Astrocyte (in vitro differentiated cells and primary cell): ENCODE data around the gene TTC22.

Experiments used
- EZH2 ChIP-seq: IDR thresholded peaks from 2 replicates; pipeline ENCODE4 v1.6.1; 2012; ENCODE audit warnings: mild to moderate bottlenecking, low read length, inconsistent platforms; ENCODE audit not compliant: insufficient read depth
- TF ChIP-seq, protein P1 (sequence below): IDR thresholded peaks from 2 replicates; pipeline ENCODE4 v1.5.1; 2011; ENCODE audit warnings: low read depth, mild to moderate bottlenecking, inconsistent platforms, low read length, moderate library complexity; ENCODE audit not compliant: insufficient read depth

DNA sequence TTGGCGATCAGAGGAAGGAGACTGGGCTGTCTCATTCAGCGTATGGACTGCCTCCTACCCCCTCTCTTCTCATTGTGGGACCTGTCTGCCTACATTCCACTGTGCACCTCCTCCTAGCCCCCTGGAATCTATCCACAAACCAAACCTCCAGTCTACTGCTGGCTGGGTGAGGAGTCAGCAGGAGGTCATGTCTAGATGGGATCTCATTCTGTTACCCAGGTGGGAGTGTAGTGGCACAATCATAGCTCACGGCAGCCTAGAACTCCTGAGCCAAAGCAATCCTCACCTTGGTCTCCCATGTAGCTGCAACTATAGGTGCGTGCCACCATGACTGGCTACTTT is 18.0 kb upstream of the TTC22 start:
- TF ChIP-seq, protein P1, sequence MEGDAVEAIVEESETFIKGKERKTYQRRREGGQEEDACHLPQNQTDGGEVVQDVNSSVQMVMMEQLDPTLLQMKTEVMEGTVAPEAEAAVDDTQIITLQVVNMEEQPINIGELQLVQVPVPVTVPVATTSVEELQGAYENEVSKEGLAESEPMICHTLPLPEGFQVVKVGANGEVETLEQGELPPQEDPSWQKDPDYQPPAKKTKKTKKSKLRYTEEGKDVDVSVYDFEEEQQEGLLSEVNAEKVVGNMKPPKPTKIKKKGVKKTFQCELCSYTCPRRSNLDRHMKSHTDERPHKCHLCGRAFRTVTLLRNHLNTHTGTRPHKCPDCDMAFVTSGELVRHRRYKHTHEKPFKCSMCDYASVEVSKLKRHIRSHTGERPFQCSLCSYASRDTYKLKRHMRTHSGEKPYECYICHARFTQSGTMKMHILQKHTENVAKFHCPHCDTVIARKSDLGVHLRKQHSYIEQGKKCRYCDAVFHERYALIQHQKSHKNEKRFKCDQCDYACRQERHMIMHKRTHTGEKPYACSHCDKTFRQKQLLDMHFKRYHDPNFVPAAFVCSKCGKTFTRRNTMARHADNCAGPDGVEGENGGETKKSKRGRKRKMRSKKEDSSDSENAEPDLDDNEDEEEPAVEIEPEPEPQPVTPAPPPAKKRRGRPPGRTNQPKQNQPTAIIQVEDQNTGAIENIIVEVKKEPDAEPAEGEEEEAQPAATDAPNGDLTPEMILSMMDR: no peak
- no peak for TF ChIP-seq EZH2
